Hepatocyte (in vitro differentiated cells): Measurements from ENCODE around the gene HEXIM2.

ENCODE experiments used
- EZH2 ChIP-seq: fragments of 200-600 bp; sonication (generic); IDR thresholded peaks from 2 replicates; pipeline ENCODE4 v1.6.1; 2016; ENCODE audit warnings: antibody characterized with exemption, mild to moderate bottlenecking, borderline replicate concordance
- EZH2phosphoT487 ChIP-seq: fragments of 200-600 bp; sonication (generic); IDR thresholded peaks from one replicate; pipeline ENCODE4 v1.6.1; 2018; ENCODE audit warnings: antibody characterized with exemption, mild to moderate bottlenecking, low read depth, moderate library complexity; ENCODE audit not compliant: unreplicated experiment, severe bottlenecking
- TF ChIP-seq, protein P1 (sequence below): fragments of 200-600 bp; sonication (generic); IDR thresholded peaks from 2 replicates; pipeline ENCODE4 v1.5.1; 2016; ENCODE audit warnings: antibody characterized with exemption, mild to moderate bottlenecking; ENCODE audit not compliant: poor library complexity

DNA sequence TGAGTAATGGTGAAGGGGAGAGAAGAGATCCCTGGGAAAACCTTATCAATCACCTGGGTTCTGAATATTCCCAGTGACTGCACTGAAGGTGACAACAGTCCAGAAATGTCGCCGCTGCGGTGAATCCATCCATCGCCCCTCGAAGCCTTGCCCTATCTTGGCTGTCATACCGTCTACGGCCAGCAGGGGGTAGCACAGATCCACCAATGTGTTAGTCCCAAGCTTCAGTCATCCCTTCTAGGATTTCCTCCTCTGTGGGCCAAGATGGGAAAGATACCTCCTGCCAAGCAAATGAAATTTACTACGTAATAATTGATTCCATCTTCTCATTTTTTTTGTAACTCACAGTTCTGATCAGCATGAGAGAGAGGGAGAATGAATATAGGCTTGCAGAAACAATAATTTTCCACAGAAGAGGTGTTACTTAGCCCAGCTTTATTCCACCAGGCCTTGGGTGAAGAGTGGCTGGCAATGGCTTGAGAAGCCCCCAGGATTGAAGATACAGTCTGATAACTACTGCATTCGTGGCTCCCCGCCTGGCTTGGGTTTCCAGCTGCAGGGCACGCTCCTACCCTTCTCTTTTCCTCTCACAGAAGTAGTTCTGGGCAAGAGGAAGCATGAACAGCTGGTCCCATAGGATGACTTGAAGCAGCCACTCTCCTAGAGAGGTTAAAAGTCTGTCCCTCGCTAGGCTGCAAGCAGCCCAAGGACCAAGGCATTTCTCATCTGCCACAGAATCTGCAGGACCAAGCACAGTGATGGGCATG, 57.4 kb downstream of the HEXIM2 start:
- TF ChIP-seq EZH2 (no peak), EZH2phosphoT487 (no peak)
- TF ChIP-seq, protein P1, sequence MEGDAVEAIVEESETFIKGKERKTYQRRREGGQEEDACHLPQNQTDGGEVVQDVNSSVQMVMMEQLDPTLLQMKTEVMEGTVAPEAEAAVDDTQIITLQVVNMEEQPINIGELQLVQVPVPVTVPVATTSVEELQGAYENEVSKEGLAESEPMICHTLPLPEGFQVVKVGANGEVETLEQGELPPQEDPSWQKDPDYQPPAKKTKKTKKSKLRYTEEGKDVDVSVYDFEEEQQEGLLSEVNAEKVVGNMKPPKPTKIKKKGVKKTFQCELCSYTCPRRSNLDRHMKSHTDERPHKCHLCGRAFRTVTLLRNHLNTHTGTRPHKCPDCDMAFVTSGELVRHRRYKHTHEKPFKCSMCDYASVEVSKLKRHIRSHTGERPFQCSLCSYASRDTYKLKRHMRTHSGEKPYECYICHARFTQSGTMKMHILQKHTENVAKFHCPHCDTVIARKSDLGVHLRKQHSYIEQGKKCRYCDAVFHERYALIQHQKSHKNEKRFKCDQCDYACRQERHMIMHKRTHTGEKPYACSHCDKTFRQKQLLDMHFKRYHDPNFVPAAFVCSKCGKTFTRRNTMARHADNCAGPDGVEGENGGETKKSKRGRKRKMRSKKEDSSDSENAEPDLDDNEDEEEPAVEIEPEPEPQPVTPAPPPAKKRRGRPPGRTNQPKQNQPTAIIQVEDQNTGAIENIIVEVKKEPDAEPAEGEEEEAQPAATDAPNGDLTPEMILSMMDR, result peak; percentile 89
